H9 (cell line): Measurements from ENCODE around the gene NME4. TPM values are rescaled to one million over a fixed set of nuclear protein-coding genes. Genes with fewer than 3 reads are reported as not detected.
A peak's percentile ranks its signal among the peaks of the same experiment; 100 is the strongest.

ENCODE experiments used
- DNase-seq: peaks from one replicate; pipeline ENCODE4 v3.0.0-alpha.2; 2017
- H2AFZ ChIP-seq: one replicate; pipeline ENCODE4 v1.6.1; 2013; ENCODE audit warnings: mild to moderate bottlenecking, low read length, control low read depth, moderate library complexity
- H2AK5ac ChIP-seq: 2 replicates; pipeline ENCODE4 v1.6.1; 2013; ENCODE audit warnings: low read length, control low read depth, mixed read lengths; ENCODE audit not compliant: insufficient read length
- H2BK120ac ChIP-seq: one replicate; pipeline ENCODE4 v1.6.1; 2013; ENCODE audit warnings: low read depth, mild to moderate bottlenecking, low read length, control low read depth, inconsistent platforms; ENCODE audit not compliant: poor library complexity, severe bottlenecking
- H2BK12ac ChIP-seq: 2 replicates; pipeline ENCODE4 v1.6.1; 2013; ENCODE audit warnings: low read length, control low read depth, mixed read lengths, low read depth; ENCODE audit not compliant: insufficient read length
- H2BK15ac ChIP-seq: 2 replicates; pipeline ENCODE4 v1.6.1; 2013; ENCODE audit warnings: low read depth, low read length, control low read depth
- H2BK20ac ChIP-seq: one replicate; pipeline ENCODE4 v1.6.1; 2013; ENCODE audit warnings: low read depth, mild to moderate bottlenecking, low read length, control low read depth, inconsistent platforms; ENCODE audit not compliant: poor library complexity, severe bottlenecking
- H2BK5ac ChIP-seq: 2 replicates; pipeline ENCODE4 v1.6.1; 2013; ENCODE audit warnings: low read length, control low read depth, mixed read lengths; ENCODE audit not compliant: insufficient read length
- H3K14ac ChIP-seq: 2 replicates; pipeline ENCODE4 v1.6.1; 2013; ENCODE audit warnings: low read length, control low read depth; ENCODE audit not compliant: insufficient read depth
- H3K18ac ChIP-seq: 2 replicates; pipeline ENCODE4 v1.6.1; 2013; ENCODE audit warnings: low read depth, mild to moderate bottlenecking, mixed read lengths, low read length, control low read depth; ENCODE audit not compliant: insufficient read length
- H3K23ac ChIP-seq: 2 replicates; pipeline ENCODE4 v1.6.1; 2013; ENCODE audit warnings: low read length, control low read depth, mixed read lengths, low read depth; ENCODE audit not compliant: insufficient read length
- H3K23me2 ChIP-seq: 2 replicates; pipeline ENCODE4 v1.6.1; 2013; ENCODE audit warnings: low read depth, mild to moderate bottlenecking, mixed read lengths, low read length, control low read depth; ENCODE audit not compliant: insufficient read length, poor library complexity, severe bottlenecking
- H3K27ac ChIP-seq: 2 replicates; pipeline ENCODE4 v1.5.1; 2013; ENCODE audit warnings: low read length, control low read depth, mixed read lengths, low read depth; ENCODE audit not compliant: insufficient read length
- H3K27me3 ChIP-seq: 2 replicates; pipeline ENCODE4 v1.6.1; 2013; ENCODE audit warnings: low read length, control low read depth, inconsistent platforms; ENCODE audit not compliant: insufficient read depth
- H3K4ac ChIP-seq: 2 replicates; pipeline ENCODE4 v1.6.1; 2013; ENCODE audit warnings: low read depth, mild to moderate bottlenecking, control low read depth, inconsistent platforms, low read length, moderate library complexity
- H3K4me1 ChIP-seq: 2 replicates; pipeline ENCODE4 v1.6.1; 2013; ENCODE audit warnings: low read length, control low read depth, inconsistent platforms; ENCODE audit not compliant: insufficient read depth
- H3K4me2 ChIP-seq: 2 replicates; pipeline ENCODE4 v1.6.1; 2013; ENCODE audit warnings: low read length, control low read depth, mixed read lengths; ENCODE audit not compliant: insufficient read length, insufficient read depth
- H3K56ac ChIP-seq: 2 replicates; pipeline ENCODE4 v1.6.1; 2013; ENCODE audit warnings: low read depth, mild to moderate bottlenecking, mixed read lengths, low read length, control low read depth; ENCODE audit not compliant: insufficient read length
- H3K79me1 ChIP-seq: 2 replicates; pipeline ENCODE4 v1.6.1; 2013; ENCODE audit warnings: low read depth, mild to moderate bottlenecking, moderate library complexity, low read length, control low read depth, inconsistent platforms; ENCODE audit not compliant: insufficient read depth, poor library complexity, severe bottlenecking
- H3K79me2 ChIP-seq: 2 replicates; pipeline ENCODE4 v1.6.1; 2013; ENCODE audit warnings: low read length, control low read depth, inconsistent platforms; ENCODE audit not compliant: insufficient read depth
- H3K9ac ChIP-seq: 2 replicates; pipeline ENCODE4 v1.6.1; 2013; ENCODE audit warnings: low read length, control low read depth, mixed read lengths; ENCODE audit not compliant: insufficient read length; ENCODE audit errors: extremely low read depth
- H3K9me3 ChIP-seq: one replicate; pipeline ENCODE4 v1.6.1; 2013; ENCODE audit warnings: low read depth, low read length, inconsistent platforms; ENCODE audit not compliant: control insufficient read depth
- H3T11ph ChIP-seq: one replicate; pipeline ENCODE4 v1.6.1; 2013; ENCODE audit warnings: mild to moderate bottlenecking, low read length, control low read depth, inconsistent platforms
- H4K20me1 ChIP-seq: one replicate; pipeline ENCODE4 v1.6.1; 2013; ENCODE audit not compliant: control insufficient read depth, insufficient read length, insufficient read depth
- H4K5ac ChIP-seq: 2 replicates; pipeline ENCODE4 v1.6.1; 2013; ENCODE audit warnings: low read depth, mild to moderate bottlenecking, mixed read lengths, low read length, control low read depth; ENCODE audit not compliant: insufficient read length
- H4K8ac ChIP-seq: replicated peaks from 2 replicates; pipeline ENCODE4 v1.6.1; 2013; ENCODE audit warnings: low read length, control low read depth, mixed read lengths, low read depth; ENCODE audit not compliant: insufficient read length
- H4K91ac ChIP-seq: 2 replicates; pipeline ENCODE4 v1.6.1; 2013; ENCODE audit warnings: low read depth, mild to moderate bottlenecking, moderate library complexity, mixed read lengths, low read length, control low read depth; ENCODE audit not compliant: insufficient read length
- H3K27ac Mint-ChIP-seq, 3 experiments: 2 replicates in 2 of 3; 3 replicates in 1 of 3; pipeline ENCODE4 v1.8.0; 2020 to 2021; ENCODE audit warnings: mixed read lengths in 3 of 3, mild to moderate bottlenecking in 1 of 3, moderate library complexity in 1 of 3
- H3K27me3 Mint-ChIP-seq: 2 replicates; pipeline ENCODE4 v1.8.0; 2021; ENCODE audit warnings: low read depth, mild to moderate bottlenecking, moderate library complexity, mixed read lengths
- H3K36me3 Mint-ChIP-seq, 3 experiments: 2 replicates in 2 of 3; 3 replicates in 1 of 3; pipeline ENCODE4 v1.8.0; 2020 to 2021; ENCODE audit warnings: low read depth in 3 of 3, mixed read lengths in 3 of 3; ENCODE audit not compliant: insufficient read depth in 1 of 3
- H3K4me1 Mint-ChIP-seq, 2 experiments: 2 replicates each; pipeline ENCODE4 v1.8.0; 2020; ENCODE audit warnings: mixed read lengths in 2 of 2
- H3K4me3 Mint-ChIP-seq, 2 experiments: 2 replicates in 1 of 2; 3 replicates in 1 of 2; pipeline ENCODE4 v1.8.0; 2020 to 2021; ENCODE audit warnings: mild to moderate bottlenecking in 2 of 2, mixed read lengths in 2 of 2, moderate library complexity in 1 of 2
- H3K9me3 Mint-ChIP-seq, 2 experiments: 2 replicates in 1 of 2; 3 replicates in 1 of 2; pipeline ENCODE4 v1.8.0; 2020; ENCODE audit warnings: mild to moderate bottlenecking in 2 of 2, mixed read lengths in 2 of 2, moderate library complexity in 1 of 2
- WGBS: extraction: QIAGEN DNeasy Blood & Tissue Kit; methylation state at CpG from one replicate; pipeline ENCODE4 v1.1.7; 2013; ENCODE audit warnings: missing lambda C conversion rate, low lambda C conversion rate, mixed read lengths; ENCODE audit not compliant: insufficient read length; ENCODE audit errors: extremely low coverage; 5-methylcytosine and 5-hydroxymethylcytosine counted together
- total RNA-seq: library from RNA; stranded (reverse); gene quantifications from 2 replicates; pipeline ENCODE4 v1.2.1, GENCODE V29; 2021
- TF ChIP-seq, protein P1 (sequence below): fragments of 200-600 bp; sonication (generic); conservative IDR thresholded peaks from 3 replicates; pipeline ENCODE4 v1.8.0; 2021; ENCODE audit warnings: antibody characterized with exemption, mild to moderate bottlenecking

Gene NME4
- total RNA-seq, 1 experiment from 2014 or later = 320 TPM

DNA sequence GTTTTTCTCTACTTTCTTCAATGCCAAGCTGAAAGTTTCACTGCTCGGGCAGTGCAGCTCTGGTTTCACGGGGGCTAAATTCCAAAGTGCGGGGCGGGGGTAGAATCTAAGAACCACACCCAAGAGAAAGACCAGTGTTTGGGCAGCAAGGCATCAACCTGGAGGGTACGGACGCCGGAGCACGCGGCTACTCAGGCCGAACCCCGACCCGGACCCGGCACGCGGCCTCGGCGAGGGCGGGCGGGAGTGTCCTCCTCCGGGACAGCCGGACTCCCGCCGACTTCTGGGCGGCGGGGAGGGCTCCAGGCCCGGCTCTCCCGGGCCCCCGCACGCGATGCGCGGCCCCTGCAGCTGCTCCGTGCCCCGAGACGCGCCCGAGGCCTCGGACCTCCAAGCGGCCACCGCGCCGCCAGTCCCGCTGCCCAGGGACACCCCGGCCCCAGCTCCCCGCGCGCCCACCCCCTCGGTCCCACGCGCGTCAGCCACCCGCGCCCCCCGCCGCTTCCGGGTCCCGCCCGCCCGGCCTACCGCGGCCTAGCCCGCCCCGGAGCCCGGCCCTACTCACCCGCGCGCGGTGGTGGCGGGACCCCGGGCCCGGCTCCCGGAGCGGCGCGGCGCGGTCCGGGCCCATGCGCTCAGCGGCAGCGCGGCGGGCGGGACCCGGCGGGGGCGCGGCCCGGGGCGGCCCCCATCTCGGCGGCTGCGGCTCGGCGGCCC, 45.0 kb upstream of the NME4 start:
- no peak overlapping the region for H2BK20ac ChIP-seq
- H3K56ac ChIP-seq = no peak overlapping the region
- H3K23ac ChIP-seq = no peak overlapping the region
- no peak overlapping the region for H2BK15ac ChIP-seq
- no peaks in the 10 kb centered on the region for H3K9me3 Mint-ChIP-seq
- H2BK120ac ChIP-seq = no peak overlapping the region
- H3K18ac ChIP-seq = no peak overlapping the region
- H3K23me2 ChIP-seq = peaks cover 4% of the 10 kb centered on the region
- H3K79me1 ChIP-seq = peaks cover 5% of the 10 kb centered on the region
- no peak overlapping the region for H4K5ac ChIP-seq
- H3K9ac ChIP-seq = peak overlapping the region; percentile 62
- TF ChIP-seq, protein P1, sequence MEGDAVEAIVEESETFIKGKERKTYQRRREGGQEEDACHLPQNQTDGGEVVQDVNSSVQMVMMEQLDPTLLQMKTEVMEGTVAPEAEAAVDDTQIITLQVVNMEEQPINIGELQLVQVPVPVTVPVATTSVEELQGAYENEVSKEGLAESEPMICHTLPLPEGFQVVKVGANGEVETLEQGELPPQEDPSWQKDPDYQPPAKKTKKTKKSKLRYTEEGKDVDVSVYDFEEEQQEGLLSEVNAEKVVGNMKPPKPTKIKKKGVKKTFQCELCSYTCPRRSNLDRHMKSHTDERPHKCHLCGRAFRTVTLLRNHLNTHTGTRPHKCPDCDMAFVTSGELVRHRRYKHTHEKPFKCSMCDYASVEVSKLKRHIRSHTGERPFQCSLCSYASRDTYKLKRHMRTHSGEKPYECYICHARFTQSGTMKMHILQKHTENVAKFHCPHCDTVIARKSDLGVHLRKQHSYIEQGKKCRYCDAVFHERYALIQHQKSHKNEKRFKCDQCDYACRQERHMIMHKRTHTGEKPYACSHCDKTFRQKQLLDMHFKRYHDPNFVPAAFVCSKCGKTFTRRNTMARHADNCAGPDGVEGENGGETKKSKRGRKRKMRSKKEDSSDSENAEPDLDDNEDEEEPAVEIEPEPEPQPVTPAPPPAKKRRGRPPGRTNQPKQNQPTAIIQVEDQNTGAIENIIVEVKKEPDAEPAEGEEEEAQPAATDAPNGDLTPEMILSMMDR = no peak
- H3K27me3 ChIP-seq = no peaks in the 10 kb centered on the region
- no peak overlapping the region for H2BK5ac ChIP-seq
- H3K14ac ChIP-seq = no peak overlapping the region
- no peak overlapping the region for H3K27ac ChIP-seq
- H3K4me1 Mint-ChIP-seq = peaks cover 5 to 6% of the 10 kb centered on the region in 2 experiments; a peak in 3 of 4 replicates
- H3T11ph ChIP-seq = no peak overlapping the region
- no peaks in the 10 kb centered on the region for H4K20me1 ChIP-seq
- H3K27ac Mint-ChIP-seq = peak overlapping the region in 1 of 3 experiments; percentile 79; a peak in 1 of 7 replicates
- peaks cover 6 to 26% (median 7%) of the 10 kb centered on the region in 3 experiments; a peak in 6 of 7 replicates for H3K36me3 Mint-ChIP-seq
- peaks cover 15% of the 10 kb centered on the region; the same call in 1 of the 2 replicates for H3K79me2 ChIP-seq
- no peak overlapping the region for H4K8ac ChIP-seq
- peak overlapping the region; percentile 85 to 94 for H3K4me3 Mint-ChIP-seq
- no peaks in the 10 kb centered on the region for H3K27me3 Mint-ChIP-seq
- peak overlapping the region; percentile 57 for H3K4me2 ChIP-seq
- no peak overlapping the region for H2AFZ ChIP-seq
- no peaks in the 10 kb centered on the region for H3K4me1 ChIP-seq
- H4K91ac ChIP-seq = no peak overlapping the region
- H2AK5ac ChIP-seq = no peak overlapping the region
- H3K9me3 ChIP-seq = no peaks in the 10 kb centered on the region
- H2BK12ac ChIP-seq = no peak overlapping the region
- no peak overlapping the region for H3K4ac ChIP-seq
- no CpG with 5 or more reads among the region's 95 CpGs for WGBS
- no peak for DNase-seq
